NB4 (cell line): Measurements from ENCODE around the gene SMIM45.

Source experiments
- DNase-seq: peaks from one replicate; pipeline ENCODE4 v3.0.0; 2010; ENCODE audit warnings: low read depth
- H3K4me3 ChIP-seq: one replicate; pipeline ENCODE4 v1.5.1; 2011; ENCODE audit warnings: mild to moderate bottlenecking, low read depth, low read length, moderate library complexity
- MYC ChIP-seq: IDR thresholded peaks from 2 replicates; pipeline ENCODE4 v1.6.1; 2011; ENCODE audit warnings: low read depth, low read length
- POLR2A ChIP-seq: IDR thresholded peaks from 2 replicates; pipeline ENCODE4 v1.6.1; 2011; ENCODE audit warnings: mild to moderate bottlenecking; ENCODE audit not compliant: insufficient read length; ENCODE audit errors: extremely low read depth
- TF ChIP-seq, protein P1 (sequence below): IDR thresholded peaks from one replicate; pipeline ENCODE4 v1.5.1; 2012; ENCODE audit warnings: low read depth, low read length
- TF ChIP-seq, protein P2 (sequence below): IDR thresholded peaks from 2 replicates; pipeline ENCODE4 v1.6.1; 2011; ENCODE audit warnings: low read depth, low read length

The SMIM45 gene

DNA sequence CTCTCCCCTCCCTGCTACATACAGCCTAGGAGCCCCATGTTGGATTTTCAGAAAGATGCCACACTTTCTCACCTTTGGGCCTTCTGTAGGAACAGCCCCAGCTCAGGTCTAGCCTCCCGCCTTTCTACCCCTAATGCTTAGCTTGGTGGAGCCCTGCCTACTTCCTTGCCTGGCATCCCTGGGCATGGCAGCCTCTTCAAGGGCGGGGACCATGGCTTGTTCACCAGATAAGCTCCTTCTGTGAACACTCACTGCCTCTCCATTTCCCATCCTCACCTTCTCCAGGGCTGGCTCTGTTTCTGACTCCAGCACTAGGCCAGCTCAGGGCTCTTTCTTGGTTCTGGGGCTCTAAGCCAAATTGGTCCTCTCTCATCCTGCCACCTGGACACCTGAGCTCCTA is 18.7 kb downstream of the SMIM45 start:
- no peak overlapping the region for H3K4me3 ChIP-seq
- DNase-seq, result no peak
- TF ChIP-seq MYC (no peak), POLR2A (no peak)
- TF ChIP-seq, protein P1, sequence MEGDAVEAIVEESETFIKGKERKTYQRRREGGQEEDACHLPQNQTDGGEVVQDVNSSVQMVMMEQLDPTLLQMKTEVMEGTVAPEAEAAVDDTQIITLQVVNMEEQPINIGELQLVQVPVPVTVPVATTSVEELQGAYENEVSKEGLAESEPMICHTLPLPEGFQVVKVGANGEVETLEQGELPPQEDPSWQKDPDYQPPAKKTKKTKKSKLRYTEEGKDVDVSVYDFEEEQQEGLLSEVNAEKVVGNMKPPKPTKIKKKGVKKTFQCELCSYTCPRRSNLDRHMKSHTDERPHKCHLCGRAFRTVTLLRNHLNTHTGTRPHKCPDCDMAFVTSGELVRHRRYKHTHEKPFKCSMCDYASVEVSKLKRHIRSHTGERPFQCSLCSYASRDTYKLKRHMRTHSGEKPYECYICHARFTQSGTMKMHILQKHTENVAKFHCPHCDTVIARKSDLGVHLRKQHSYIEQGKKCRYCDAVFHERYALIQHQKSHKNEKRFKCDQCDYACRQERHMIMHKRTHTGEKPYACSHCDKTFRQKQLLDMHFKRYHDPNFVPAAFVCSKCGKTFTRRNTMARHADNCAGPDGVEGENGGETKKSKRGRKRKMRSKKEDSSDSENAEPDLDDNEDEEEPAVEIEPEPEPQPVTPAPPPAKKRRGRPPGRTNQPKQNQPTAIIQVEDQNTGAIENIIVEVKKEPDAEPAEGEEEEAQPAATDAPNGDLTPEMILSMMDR, result no peak
- TF ChIP-seq, protein P2, sequence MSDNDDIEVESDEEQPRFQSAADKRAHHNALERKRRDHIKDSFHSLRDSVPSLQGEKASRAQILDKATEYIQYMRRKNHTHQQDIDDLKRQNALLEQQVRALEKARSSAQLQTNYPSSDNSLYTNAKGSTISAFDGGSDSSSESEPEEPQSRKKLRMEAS, result no peak

DNA sequence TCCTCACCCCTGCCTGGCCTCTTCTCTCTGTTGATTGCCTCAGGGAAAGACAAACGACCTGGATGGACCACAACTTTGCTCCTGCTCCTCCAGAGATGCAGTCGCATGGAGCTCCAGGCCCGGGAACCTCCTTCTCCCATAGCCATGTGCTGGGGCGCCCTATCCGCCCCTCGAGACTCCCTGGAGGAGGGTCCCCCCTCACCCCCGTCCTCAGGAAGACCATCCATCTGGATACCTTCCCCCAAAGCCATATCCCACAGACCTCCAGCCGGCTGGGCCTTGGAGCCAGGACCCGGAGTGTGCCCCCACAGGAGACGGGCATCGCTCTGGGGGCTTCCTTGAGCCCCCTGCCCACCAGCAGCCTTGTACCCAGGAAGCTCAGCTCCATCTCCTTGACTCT is 19.5 kb downstream of the SMIM45 start:
- TF ChIP-seq, protein P1, result no peak
- TF ChIP-seq, protein P2, result no peak
- TF ChIP-seq POLR2A, result no peak
- TF ChIP-seq MYC, result no peak
- H3K4me3 ChIP-seq, result no peak overlapping the region
- no peak for DNase-seq

DNA sequence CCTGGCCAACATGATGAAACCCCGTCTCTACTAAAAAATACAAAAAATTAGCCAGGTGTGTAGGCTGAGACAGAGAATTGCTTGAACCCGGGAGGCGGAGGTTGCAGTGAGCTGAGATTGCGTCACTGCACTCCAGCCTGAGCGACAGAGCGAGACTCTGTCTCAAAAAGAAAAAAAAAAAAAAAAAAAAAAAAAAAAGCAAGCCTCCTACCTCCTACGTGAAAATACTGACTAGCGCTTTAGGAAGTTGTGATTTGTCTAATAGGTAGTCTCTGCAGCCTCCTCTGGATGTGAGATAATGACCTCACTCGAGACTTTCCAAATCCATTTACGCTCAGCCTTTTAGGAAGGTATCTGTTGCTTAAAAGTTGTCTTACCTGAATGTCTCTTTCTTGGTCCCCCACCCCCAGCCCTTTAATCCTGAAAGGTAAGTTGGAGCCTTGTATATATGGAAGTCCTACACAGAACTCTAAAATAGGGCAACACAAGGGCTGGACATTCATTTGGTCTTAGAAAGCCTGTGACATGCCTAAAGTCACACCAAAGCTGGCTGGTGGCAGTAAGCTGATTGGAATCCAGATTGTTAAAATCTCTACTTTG is 22.8 kb downstream of the SMIM45 start:
- H3K4me3 ChIP-seq, result no peak overlapping the region
- TF ChIP-seq MYC, result no peak
- TF ChIP-seq, protein P2, result no peak
- TF ChIP-seq, protein P1, result no peak
- no peak for DNase-seq

DNA sequence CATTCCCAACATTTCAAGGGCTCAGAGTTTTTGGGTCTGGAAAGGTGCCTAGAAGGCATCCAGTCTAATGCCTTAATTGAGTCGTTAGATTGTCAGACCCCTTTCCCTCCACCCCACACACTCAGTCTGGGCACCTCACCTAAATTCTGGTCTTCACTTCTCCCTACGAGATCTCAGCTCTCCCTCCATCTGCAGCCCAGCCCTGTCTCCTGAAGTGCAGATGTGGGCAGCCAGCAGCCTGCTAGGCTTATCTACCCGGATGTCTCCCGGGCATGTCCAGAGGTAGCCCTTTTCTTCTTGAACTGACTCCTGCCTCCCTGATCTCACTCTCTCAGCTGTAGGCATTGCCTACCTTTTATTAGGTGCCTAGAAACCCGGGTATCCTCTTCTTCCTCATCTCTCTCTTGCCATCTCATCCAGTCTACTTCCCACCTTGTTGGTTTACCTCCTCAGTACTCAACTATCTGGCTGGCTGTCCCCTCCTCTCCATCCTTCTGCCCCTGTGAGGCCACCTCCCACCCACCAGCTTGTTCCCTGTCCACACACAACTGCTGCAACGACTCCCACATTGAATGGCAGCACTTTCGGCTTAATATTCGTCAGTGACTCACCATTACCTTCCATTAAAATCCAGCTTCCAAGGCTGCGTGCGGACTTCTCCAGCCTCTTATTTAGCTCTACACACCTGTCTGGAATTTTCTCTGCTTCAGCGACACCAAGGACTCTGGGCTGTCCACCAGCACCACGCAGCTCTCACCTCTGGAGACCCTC is 23.5 kb downstream of the SMIM45 start:
- DNase-seq, result no peak
- H3K4me3 ChIP-seq, result no peak overlapping the region
- TF ChIP-seq, protein P1, result no peak
- TF ChIP-seq POLR2A, result no peak
- no peak for TF ChIP-seq MYC
- TF ChIP-seq, protein P2, result no peak

DNA sequence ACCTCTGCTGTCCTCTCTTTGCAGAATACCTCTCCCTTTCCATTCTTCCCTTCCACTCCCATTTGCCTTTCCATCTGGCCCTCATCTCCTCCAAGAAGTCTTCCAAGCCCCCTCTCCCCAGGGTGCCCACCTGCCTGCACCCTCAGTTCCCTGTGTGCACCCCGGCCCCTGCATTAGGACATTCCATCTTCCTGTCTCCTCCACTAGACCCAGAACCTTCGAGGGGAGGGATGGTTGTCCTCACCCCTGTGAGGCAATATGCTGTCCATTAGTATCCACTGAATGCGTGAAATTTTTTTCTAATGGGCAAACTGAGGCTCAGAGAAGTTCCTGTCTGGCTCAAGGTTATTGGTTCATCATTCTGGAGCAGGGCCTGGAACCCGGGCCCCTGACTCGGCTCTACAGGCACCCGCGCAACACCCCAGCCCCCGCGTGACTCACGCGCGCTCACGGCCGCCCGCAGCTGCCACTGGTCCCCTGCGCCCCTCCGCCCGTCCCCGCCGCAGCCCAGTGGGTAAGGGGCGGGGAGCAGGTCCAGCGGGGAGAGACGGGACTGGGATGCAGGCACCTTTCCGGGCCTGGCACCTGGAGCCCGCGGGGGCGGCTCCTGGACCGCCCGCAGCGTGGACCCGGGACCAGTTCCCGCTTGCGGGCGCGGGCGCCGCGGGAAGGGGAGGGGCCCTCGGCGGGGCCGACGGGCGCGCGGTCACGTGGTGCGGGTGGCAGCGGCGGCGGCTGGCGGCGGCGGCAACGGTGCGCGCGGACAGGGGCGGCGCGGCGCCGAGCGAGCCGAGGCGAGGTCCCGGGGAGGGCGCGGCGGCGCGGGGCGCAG is 24.3 kb downstream of the SMIM45 start:
- no peak for DNase-seq
- TF ChIP-seq, protein P1, result no peak
- no peak for TF ChIP-seq POLR2A
- TF ChIP-seq, protein P2, result no peak
- no peak for TF ChIP-seq MYC
- no peak overlapping the region for H3K4me3 ChIP-seq
